Measurements from ENCODE around the gene NLGN4X. TPM values are rescaled to one million over a fixed set of nuclear protein-coding genes. Genes with fewer than 3 reads are reported as not detected.

Gene NLGN4X
- total and polyA plus RNA-seq, 9 donors: 14.7 to 52.8 (median 45.2) TPM

DNA sequence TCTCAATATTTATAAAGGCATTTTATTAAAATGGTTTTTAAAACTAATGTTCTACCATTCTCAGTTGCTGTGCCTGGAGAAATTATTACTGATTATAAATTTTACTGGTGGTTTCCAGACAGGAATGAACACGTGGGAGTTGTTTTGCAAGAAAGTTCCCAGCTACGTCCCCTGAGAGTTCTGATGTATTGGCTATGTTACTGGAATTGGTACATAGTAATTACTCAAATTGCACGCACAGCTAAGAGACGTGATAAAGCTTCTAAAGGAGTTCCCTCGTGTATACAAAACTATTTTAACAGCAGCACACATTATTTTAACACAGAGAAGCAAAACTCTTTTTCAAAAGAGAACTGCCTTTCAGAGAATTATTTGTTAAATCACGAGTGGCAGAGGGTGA, 292.2 kb downstream of the NLGN4X start:
- peak in 2 of 5 donors; percentile 13 to 63 for DNase-seq
- Histone ChIP-seq H3K27me3 (no peaks in the 10 kb centered on the region), H3K4me1 (ENCODE audit: insufficient read depth) (peaks cover 2% of the 10 kb centered on the region), H3K27ac (peak overlapping the region in 1 of 2 donors; percentile 19), H3K4me3 (no peak overlapping the region), H3K36me3 (no peaks in the 10 kb centered on the region), H3K9me3 (no peaks in the 10 kb centered on the region)
- TF ChIP-seq POLR2A (IDR thresholded peaks at IDR 0.05): no peak
- TF ChIP-seq, protein P1, sequence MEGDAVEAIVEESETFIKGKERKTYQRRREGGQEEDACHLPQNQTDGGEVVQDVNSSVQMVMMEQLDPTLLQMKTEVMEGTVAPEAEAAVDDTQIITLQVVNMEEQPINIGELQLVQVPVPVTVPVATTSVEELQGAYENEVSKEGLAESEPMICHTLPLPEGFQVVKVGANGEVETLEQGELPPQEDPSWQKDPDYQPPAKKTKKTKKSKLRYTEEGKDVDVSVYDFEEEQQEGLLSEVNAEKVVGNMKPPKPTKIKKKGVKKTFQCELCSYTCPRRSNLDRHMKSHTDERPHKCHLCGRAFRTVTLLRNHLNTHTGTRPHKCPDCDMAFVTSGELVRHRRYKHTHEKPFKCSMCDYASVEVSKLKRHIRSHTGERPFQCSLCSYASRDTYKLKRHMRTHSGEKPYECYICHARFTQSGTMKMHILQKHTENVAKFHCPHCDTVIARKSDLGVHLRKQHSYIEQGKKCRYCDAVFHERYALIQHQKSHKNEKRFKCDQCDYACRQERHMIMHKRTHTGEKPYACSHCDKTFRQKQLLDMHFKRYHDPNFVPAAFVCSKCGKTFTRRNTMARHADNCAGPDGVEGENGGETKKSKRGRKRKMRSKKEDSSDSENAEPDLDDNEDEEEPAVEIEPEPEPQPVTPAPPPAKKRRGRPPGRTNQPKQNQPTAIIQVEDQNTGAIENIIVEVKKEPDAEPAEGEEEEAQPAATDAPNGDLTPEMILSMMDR (IDR thresholded peaks at IDR 0.05): no peak
- no peak for TF ChIP-seq EP300 (IDR thresholded peaks at IDR 0.05)
- intact Hi-C loops (cut with DNase I): no loop called here
- WGBS, 3 donors: 1 to 9% (median 3%) methylated on average over 6 of the region's 6 CpGs

DNA sequence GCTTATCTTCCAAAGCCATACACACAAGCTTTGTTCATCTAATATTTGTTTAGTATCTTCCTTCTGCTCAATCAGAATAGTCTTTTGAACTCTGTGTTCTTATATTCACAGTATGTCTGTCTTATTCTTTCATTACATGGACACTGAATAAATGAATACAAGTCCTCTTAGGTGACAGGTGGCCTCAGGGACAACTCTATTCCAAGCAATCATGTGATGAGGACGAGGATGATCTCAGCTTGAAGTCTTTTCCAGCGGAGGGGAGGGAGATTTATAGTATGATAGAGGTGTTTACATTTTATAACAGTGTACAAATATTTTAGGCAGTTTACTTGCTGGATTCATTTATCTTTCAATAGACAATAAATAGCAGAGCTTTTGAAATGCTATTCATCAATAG, 300.4 kb downstream of the NLGN4X start:
- Histone ChIP-seq H3K36me3 (no peaks in the 10 kb centered on the region), H3K27ac (no peak overlapping the region), H3K4me3 (no peak overlapping the region), H3K27me3 (no peaks in the 10 kb centered on the region), H3K9me3 (no peaks in the 10 kb centered on the region), H3K4me1 (ENCODE audit: insufficient read depth) (no peaks in the 10 kb centered on the region)
- TF ChIP-seq EP300 (IDR thresholded peaks at IDR 0.05) (no peak), POLR2A (IDR thresholded peaks at IDR 0.05) (no peak)
- TF ChIP-seq, protein P1 (IDR thresholded peaks at IDR 0.05): no peak
- DNase-seq: no peak
- intact Hi-C loops (cut with DNase I): no loop called here
- 65 to 75% (median 72%) methylated on average over 2 of the region's 2 CpGs for WGBS, 3 donors

DNA sequence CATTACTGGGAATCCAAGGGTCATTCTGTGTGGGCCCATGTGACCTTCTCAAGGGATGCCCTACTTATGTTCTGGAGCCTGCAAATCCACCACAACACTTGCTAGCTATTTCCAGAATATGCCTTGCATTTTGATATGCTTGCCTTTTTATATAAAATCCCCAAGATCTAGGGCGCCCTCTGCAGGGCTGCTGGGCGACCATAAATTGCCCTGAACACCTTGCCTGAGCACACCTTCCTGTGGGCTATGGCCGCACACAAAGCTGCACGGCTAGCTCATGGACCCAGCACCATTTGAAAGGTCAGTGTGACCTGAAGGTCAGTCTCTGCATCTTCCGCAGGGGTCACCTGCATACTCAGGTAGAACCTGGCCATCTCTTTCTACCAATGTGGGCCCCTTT, 311.7 kb downstream of the NLGN4X start:
- Histone ChIP-seq H3K36me3 (no peaks in the 10 kb centered on the region), H3K27ac (no peak overlapping the region), H3K9me3 (no peaks in the 10 kb centered on the region), H3K4me3 (no peak overlapping the region), H3K4me1 (ENCODE audit: insufficient read depth) (peaks cover 3% of the 10 kb centered on the region), H3K27me3 (no peaks in the 10 kb centered on the region)
- no peak for DNase-seq
- TF ChIP-seq POLR2A (IDR thresholded peaks at IDR 0.05): no peak
- no peak for TF ChIP-seq EP300 (IDR thresholded peaks at IDR 0.05)
- TF ChIP-seq, protein P1 (IDR thresholded peaks at IDR 0.05): no peak
- 82 to 87% (median 85%) methylated on average over 5 of the region's 5 CpGs for WGBS, 3 donors
- intact Hi-C loops (cut with DNase I): no loop called here

DNA sequence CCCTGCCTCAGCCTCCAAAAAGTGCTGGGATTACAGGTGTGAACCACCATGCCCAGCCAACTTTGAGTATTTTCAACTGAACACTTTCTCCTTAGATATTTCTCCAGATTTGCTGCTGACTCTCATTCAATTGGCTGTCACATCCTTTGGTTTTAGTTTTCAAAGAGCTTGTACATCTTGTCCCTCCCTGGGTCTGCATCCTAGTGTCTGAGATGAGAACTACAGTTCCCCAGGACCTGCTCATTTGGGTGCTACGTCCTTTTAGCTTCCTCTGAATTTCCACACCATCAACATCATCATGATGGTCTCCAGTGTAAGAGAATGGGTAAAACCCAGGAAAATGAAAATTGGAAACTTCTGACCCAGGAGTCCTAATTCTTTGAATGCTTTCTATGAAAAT, 312.9 kb downstream of the NLGN4X start:
- intact Hi-C loops (cut with DNase I): no loop called here
- DNase-seq: no peak
- H3K36me3 ChIP-seq: no peaks in the 10 kb centered on the region
- peaks cover 2% of the 10 kb centered on the region for H3K4me1 ChIP-seq (ENCODE audit: insufficient read depth)
- no peak overlapping the region for H3K4me3 ChIP-seq
- no peaks in the 10 kb centered on the region for H3K9me3 ChIP-seq
- TF ChIP-seq, protein P1 (IDR thresholded peaks at IDR 0.05): no peak
- TF ChIP-seq EP300 (IDR thresholded peaks at IDR 0.05) (no peak), POLR2A (IDR thresholded peaks at IDR 0.05) (no peak)
- no peak overlapping the region for H3K27ac ChIP-seq
- no peaks in the 10 kb centered on the region for H3K27me3 ChIP-seq
- WGBS, 3 donors: 65 to 70% (median 68%) methylated on average over 1 of the region's 1 CpG
